Loucy (cell line): ENCODE data around the gene MRPS9.

Experiments
- H2AFZ ChIP-seq: fragments of 200-600 bp; sonication (generic); 2 replicates; pipeline ENCODE4 v1.6.0; 2016; ENCODE audit warnings: antibody characterized with exemption, mild to moderate bottlenecking, low read length, moderate library complexity
- H3F3A ChIP-seq: fragments of 200-600 bp; 2 replicates; pipeline ENCODE4 v1.6.0; 2016; ENCODE audit warnings: antibody characterized with exemption, low read depth, mild to moderate bottlenecking
- H3K27me3 ChIP-seq: fragments of 200-600 bp; sonication (generic); 2 replicates; pipeline ENCODE4 v1.6.1; 2014; ENCODE audit warnings: low read length, mild to moderate bottlenecking; ENCODE audit not compliant: insufficient read depth, poor library complexity, severe bottlenecking
- H3K36me3 ChIP-seq: fragments of 200-600 bp; sonication (generic); 2 replicates; pipeline ENCODE4 v1.6.1; 2016; ENCODE audit warnings: low read length; ENCODE audit not compliant: insufficient read depth
- H3K4me1 ChIP-seq: fragments of 200-600 bp; sonication (generic); 2 replicates; pipeline ENCODE4 v1.5.1; 2014; ENCODE audit warnings: low read length, mild to moderate bottlenecking; ENCODE audit not compliant: insufficient read depth, poor library complexity, severe bottlenecking
- H3K4me2 ChIP-seq: fragments of 200-600 bp; sonication (generic); 2 replicates; pipeline ENCODE4 v1.6.0; 2014; ENCODE audit warnings: antibody characterized with exemption, low read length, low read depth, mild to moderate bottlenecking; ENCODE audit not compliant: poor library complexity, severe bottlenecking
- H3K4me3 ChIP-seq: fragments of 200-600 bp; sonication (generic); 2 replicates; pipeline ENCODE4 v1.5.1; 2014; ENCODE audit warnings: low read length, mild to moderate bottlenecking, mixed read lengths; ENCODE audit not compliant: poor library complexity, severe bottlenecking
- H3K79me2 ChIP-seq: fragments of 200-600 bp; sonication (generic); 2 replicates; pipeline ENCODE4 v1.6.1; 2014; ENCODE audit warnings: low read length; ENCODE audit not compliant: insufficient read depth
- H3K9ac ChIP-seq: fragments of 200-600 bp; sonication (generic); 2 replicates; pipeline ENCODE4 v1.6.0; 2014; ENCODE audit warnings: mild to moderate bottlenecking, low read depth, low read length, moderate library complexity; ENCODE audit not compliant: poor library complexity, severe bottlenecking
- H3K9me2 ChIP-seq: fragments of 200-600 bp; sonication (generic); replicated peaks from 2 replicates; pipeline ENCODE4 v1.6.1; 2016; ENCODE audit warnings: low read depth, low read length, mixed read lengths
- H3K9me3 ChIP-seq: fragments of 200-600 bp; sonication (generic); 2 replicates; pipeline ENCODE4 v1.6.1; 2014; ENCODE audit warnings: mild to moderate bottlenecking, antibody characterized with exemption, low read length, low read depth; ENCODE audit not compliant: insufficient read depth
- H4K20me1 ChIP-seq: fragments of 200-600 bp; sonication (generic); 2 replicates; pipeline ENCODE4 v1.6.0; 2014; ENCODE audit warnings: antibody characterized with exemption, low read length, mild to moderate bottlenecking; ENCODE audit not compliant: insufficient read depth, poor library complexity, severe bottlenecking
- CTCF ChIP-seq: fragments of 200-600 bp; sonication (generic); conservative IDR thresholded peaks from 2 replicates; pipeline ENCODE4 v1.5.1; 2014; ENCODE audit warnings: mild to moderate bottlenecking, antibody characterized with exemption, low read length
- EZH2phosphoT487 ChIP-seq: fragments of 200-600 bp; IDR thresholded peaks from 2 replicates; pipeline ENCODE4 v1.6.1; 2018; ENCODE audit warnings: antibody characterized with exemption, mild to moderate bottlenecking, moderate library complexity, borderline replicate concordance

The MRPS9 gene

GRCh38 chr2:105138643-105139042, 100.8 kb downstream of the MRPS9 start:
- H3K4me1 ChIP-seq = peaks cover 4% of the 10 kb centered on the region
- no peaks in the 10 kb centered on the region for H3K36me3 ChIP-seq
- H4K20me1 ChIP-seq = no peaks in the 10 kb centered on the region
- H3K9ac ChIP-seq = no peak overlapping the region
- no peak overlapping the region for H3K4me3 ChIP-seq
- no peaks in the 10 kb centered on the region for H3K27me3 ChIP-seq
- no peaks in the 10 kb centered on the region for H3K9me2 ChIP-seq
- TF ChIP-seq CTCF (no peak), EZH2phosphoT487 (no peak)
- no peaks in the 10 kb centered on the region for H3K79me2 ChIP-seq
- no peaks in the 10 kb centered on the region for H3K9me3 ChIP-seq
- H3F3A ChIP-seq = no peaks in the 10 kb centered on the region
- H2AFZ ChIP-seq = no peak overlapping the region
- no peak overlapping the region for H3K4me2 ChIP-seq

- Histone ChIP-seq H3F3A (no peaks in the 10 kb centered on the region), H3K27me3 (no peaks in the 10 kb centered on the region), H2AFZ (no peak overlapping the region), H3K4me1 (peaks cover 4% of the 10 kb centered on the region), H3K9ac (no peak overlapping the region), H4K20me1 (no peaks in the 10 kb centered on the region), H3K79me2 (no peaks in the 10 kb centered on the region), H3K4me2 (no peak overlapping the region), H3K4me3 (no peak overlapping the region), H3K9me2 (no peaks in the 10 kb centered on the region), H3K36me3 (no peaks in the 10 kb centered on the region), H3K9me3 (no peaks in the 10 kb centered on the region)
- TF ChIP-seq EZH2phosphoT487 (no peak), CTCF (no peak)
Measured at GRCh38 chr2:105139556-105140239, 101.8 kb downstream of the MRPS9 start.

- Histone ChIP-seq H3K4me1 (peaks cover 7% of the 10 kb centered on the region), H3K4me3 (no peak overlapping the region), H3K79me2 (no peaks in the 10 kb centered on the region), H3K9ac (no peak overlapping the region), H3K36me3 (no peaks in the 10 kb centered on the region), H3K4me2 (no peak overlapping the region), H3K9me2 (no peaks in the 10 kb centered on the region), H2AFZ (no peak overlapping the region), H3F3A (no peaks in the 10 kb centered on the region), H4K20me1 (no peaks in the 10 kb centered on the region), H3K27me3 (no peaks in the 10 kb centered on the region), H3K9me3 (no peaks in the 10 kb centered on the region)
- no peak for TF ChIP-seq CTCF
- no peak for TF ChIP-seq EZH2phosphoT487
Measured at GRCh38 chr2:105140240-105140568, 102.3 kb downstream of the MRPS9 start.
